ENCODE results near the gene FAM210A.
"Not testable (repeated sequence)": the region's sequence is repeated elsewhere in the genome, so short reads cannot be mapped to it uniquely, and the experiment has no call there.

Gene FAM210A

DNA sequence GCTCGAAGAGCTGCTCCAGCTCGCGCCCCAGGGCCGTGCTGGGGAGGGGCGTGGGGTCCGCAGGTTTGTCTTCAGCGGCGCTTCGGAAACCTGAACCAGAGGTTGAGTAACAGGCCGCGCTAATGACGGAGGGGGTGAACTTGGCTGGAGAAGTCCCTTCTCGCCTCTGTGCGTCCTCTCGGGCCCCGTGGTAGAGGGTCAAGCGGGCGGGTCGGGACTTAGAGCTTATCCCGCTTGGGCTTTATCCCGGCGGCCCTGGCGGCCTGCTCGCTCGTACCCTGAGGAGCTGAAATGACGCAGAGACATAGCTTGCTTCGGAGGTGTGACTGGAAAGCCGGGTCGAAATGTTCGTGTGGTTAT, 594 bp upstream of the FAM210A start:
- Mint-ChIP-seq H3K9me3 (no peaks in the 10 kb centered on the region), H3K27me3 (no peaks in the 10 kb centered on the region), H3K4me1 (peaks cover 57% of the 10 kb centered on the region), H3K27ac (ENCODE audit: low read depth) (peak overlapping the region; percentile 85), H3K4me3 (peak overlapping the region; percentile 80), H3K36me3 (ENCODE audit: insufficient read depth) (peaks cover 30% of the 10 kb centered on the region)
- DNase-seq (ENCODE audit: low spot score in 2 of 2) (peak in 1 of 2 donors; percentile 19), ATAC-seq (replicated peaks; ENCODE audit: extremely low read depth, poor library complexity, severe bottlenecking) (peak; percentile 18)

DNA sequence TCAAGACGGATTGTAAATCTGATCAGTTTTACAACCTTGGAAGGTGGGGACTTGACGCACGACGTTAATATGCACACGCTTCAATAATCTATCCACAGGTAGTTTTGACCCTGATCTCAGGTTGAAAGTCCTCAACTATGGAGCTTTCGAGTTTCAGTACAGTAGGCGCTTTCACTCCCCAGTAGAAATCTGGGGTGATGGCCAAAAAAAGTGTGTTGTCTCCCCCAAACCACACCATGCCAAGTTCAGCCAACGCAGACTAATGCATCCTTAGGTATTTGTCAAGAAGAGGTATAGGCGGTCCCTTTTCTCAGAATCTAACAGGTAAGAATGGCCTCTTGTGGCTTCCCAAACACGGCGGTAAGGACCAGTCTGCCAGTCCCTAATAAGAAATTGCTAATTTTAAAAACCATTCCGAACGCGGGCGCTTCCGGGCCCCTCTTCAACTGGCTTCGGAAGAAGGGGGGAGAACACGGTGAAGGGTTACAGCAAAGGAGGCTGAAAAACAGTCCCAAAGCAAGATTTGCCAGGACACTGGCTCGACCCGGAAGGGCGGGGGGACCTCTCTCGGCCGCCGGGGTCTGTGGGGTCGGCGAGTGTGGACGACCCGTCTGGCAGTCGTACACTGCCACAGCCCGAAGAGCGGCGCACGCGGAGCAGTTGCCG, 659 bp downstream of the FAM210A start:
- peak overlapping the region; percentile 80 for H3K4me3 Mint-ChIP-seq
- peaks cover 22% of the 10 kb centered on the region for H3K36me3 Mint-ChIP-seq (ENCODE audit: insufficient read depth)
- ATAC-seq (replicated peaks; ENCODE audit: extremely low read depth, poor library complexity, severe bottlenecking) = peak; percentile 7
- DNase-seq (ENCODE audit: low spot score in 2 of 2) = no peak
- no peaks in the 10 kb centered on the region for H3K9me3 Mint-ChIP-seq
- no peaks in the 10 kb centered on the region for H3K27me3 Mint-ChIP-seq
- peak overlapping the region; percentile 85 for H3K27ac Mint-ChIP-seq (ENCODE audit: low read depth)
- H3K4me1 Mint-ChIP-seq = peaks cover 55% of the 10 kb centered on the region

DNA sequence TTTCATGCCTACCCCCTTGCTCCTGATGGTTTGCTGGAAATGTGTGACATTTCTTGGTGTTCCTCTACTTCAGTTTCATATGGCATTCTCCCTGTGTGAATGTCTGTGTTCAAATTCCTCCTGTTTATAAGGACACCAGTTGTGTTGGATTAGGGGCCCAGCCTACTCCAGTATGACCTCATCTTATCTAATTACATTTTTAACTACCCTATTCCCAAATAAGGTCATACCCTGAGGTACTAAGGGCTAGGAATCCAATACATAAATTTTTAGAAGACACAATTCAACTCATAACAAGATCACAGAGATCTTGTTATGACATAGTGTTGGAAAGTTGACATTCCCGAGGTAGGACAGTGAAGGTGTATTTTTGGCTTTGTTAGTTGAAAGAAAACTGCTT, 5.5 kb downstream of the FAM210A start:
- H3K36me3 Mint-ChIP-seq (ENCODE audit: insufficient read depth) = peaks cover 3% of the 10 kb centered on the region
- ATAC-seq (replicated peaks; ENCODE audit: extremely low read depth, poor library complexity, severe bottlenecking) (no peak), DNase-seq (ENCODE audit: low spot score in 2 of 2) (no peak)
- peaks cover 32% of the 10 kb centered on the region for H3K4me1 Mint-ChIP-seq
- no peak overlapping the region for H3K4me3 Mint-ChIP-seq
- H3K9me3 Mint-ChIP-seq = no peaks in the 10 kb centered on the region
- H3K27me3 Mint-ChIP-seq = no peaks in the 10 kb centered on the region
- no peak overlapping the region for H3K27ac Mint-ChIP-seq (ENCODE audit: low read depth)

DNA sequence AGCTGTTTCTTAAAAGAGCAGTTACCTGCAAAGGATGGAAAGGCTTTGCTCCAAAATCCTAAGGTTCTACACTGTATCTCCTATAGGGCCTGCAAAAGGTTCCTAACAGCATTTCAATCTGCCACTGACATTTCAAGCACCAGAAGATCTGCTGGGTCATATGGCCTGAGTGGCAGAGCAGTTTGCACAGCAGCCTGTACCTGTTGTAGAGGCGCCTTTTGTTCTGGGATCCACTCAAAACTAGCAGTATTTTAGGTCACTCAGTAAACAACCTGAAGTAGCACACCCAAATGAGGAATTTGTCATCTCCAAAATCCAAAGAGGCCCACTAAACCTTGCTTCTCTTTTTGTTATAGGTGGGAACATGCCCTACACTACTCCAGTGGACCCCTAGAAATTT, 6.2 kb downstream of the FAM210A start:
- Mint-ChIP-seq H3K4me1 (peaks cover 25% of the 10 kb centered on the region), H3K36me3 (ENCODE audit: insufficient read depth) (no peaks in the 10 kb centered on the region), H3K4me3 (no peak overlapping the region), H3K27me3 (no peaks in the 10 kb centered on the region), H3K9me3 (no peaks in the 10 kb centered on the region), H3K27ac (ENCODE audit: low read depth) (no peak overlapping the region)
- no peak for ATAC-seq (replicated peaks; ENCODE audit: extremely low read depth, poor library complexity, severe bottlenecking)
- DNase-seq (ENCODE audit: low spot score in 2 of 2) = no peak

DNA sequence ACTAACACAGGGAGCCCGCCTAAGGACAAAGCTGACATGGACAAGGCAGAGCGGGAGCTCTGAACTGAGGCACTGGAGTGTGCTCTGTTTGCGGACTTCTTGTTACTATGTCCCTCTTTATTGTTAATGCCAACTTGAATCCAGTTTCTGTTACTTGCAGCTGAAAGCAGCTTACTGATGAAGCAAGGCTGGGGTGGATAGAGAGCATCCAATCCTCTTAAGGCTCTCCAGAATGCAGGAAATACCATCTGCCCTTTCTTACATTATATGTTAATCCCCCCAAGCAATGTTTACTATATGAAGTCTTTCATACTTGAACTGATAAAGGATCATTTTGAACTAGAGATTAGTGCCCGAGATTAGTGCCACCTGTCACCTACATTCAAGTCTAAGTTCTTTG, 9.4 kb downstream of the FAM210A start:
- Mint-ChIP-seq H3K36me3 (ENCODE audit: insufficient read depth) (no peaks in the 10 kb centered on the region), H3K9me3 (no peaks in the 10 kb centered on the region), H3K27ac (ENCODE audit: low read depth) (no peak overlapping the region), H3K4me1 (peaks cover 15% of the 10 kb centered on the region), H3K27me3 (no peaks in the 10 kb centered on the region), H3K4me3 (no peak overlapping the region)
- no peak for ATAC-seq (replicated peaks; ENCODE audit: extremely low read depth, poor library complexity, severe bottlenecking)
- no peak for DNase-seq (ENCODE audit: low spot score in 2 of 2)

DNA sequence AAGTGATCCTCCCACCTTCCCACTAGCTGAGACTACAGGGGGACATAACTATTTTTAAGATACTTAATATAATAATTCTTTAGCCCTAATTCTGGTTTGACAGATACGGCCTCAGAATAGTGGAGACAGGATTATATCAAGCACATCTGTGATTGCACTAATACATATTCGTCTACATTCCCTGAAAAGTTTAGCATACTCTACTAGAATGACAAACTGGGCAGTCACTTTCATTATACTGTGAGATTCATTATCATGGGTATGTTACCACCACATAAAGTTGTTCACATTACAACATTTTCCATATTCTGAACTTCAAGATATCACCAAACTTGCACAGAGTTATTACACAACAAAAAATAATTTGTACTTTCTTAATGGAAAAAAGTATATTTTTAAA, 11.0 kb downstream of the FAM210A start:
- Mint-ChIP-seq H3K4me3 (no peak overlapping the region), H3K27me3 (no peaks in the 10 kb centered on the region), H3K36me3 (ENCODE audit: insufficient read depth) (no peaks in the 10 kb centered on the region), H3K27ac (ENCODE audit: low read depth) (no peak overlapping the region), H3K4me1 (peaks cover 21% of the 10 kb centered on the region), H3K9me3 (no peaks in the 10 kb centered on the region)
- ATAC-seq (replicated peaks; ENCODE audit: extremely low read depth, poor library complexity, severe bottlenecking) = no peak
- no peak for DNase-seq (ENCODE audit: low spot score in 2 of 2)

DNA sequence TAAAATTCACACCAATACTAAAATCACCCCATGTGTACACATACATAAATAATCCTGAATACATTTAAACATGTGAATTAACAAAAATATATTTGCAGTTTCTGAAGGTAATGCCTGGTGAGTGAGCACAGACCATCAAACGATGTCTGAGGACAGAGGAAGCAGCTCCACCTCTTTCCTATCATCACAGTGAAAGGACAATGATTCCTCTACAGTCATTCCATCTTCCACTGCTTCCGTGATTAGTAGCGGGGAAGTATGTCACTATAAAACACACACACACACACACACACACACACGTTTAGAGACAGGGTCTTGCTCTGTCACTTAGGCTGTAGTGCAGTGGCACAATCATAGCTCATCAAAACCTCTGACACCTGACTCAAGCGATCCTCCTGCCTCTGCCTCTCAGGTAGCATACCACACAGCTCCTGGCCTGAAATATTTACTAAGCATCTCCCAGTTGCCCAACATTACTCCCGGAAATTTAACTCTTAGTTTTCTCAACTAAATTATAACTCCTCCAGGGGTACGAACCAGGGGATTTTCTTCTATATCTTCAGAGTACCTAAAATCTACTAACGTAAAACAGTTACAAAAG, 12.8 kb downstream of the FAM210A start:
- Mint-ChIP-seq H3K4me3 (no peak overlapping the region), H3K36me3 (ENCODE audit: insufficient read depth) (no peaks in the 10 kb centered on the region), H3K27me3 (no peaks in the 10 kb centered on the region), H3K4me1 (peaks cover 33% of the 10 kb centered on the region), H3K9me3 (no peaks in the 10 kb centered on the region), H3K27ac (ENCODE audit: low read depth) (no peak overlapping the region)
- ATAC-seq (replicated peaks; ENCODE audit: extremely low read depth, poor library complexity, severe bottlenecking) (no peak), DNase-seq (ENCODE audit: low spot score in 2 of 2) (no peak)

DNA sequence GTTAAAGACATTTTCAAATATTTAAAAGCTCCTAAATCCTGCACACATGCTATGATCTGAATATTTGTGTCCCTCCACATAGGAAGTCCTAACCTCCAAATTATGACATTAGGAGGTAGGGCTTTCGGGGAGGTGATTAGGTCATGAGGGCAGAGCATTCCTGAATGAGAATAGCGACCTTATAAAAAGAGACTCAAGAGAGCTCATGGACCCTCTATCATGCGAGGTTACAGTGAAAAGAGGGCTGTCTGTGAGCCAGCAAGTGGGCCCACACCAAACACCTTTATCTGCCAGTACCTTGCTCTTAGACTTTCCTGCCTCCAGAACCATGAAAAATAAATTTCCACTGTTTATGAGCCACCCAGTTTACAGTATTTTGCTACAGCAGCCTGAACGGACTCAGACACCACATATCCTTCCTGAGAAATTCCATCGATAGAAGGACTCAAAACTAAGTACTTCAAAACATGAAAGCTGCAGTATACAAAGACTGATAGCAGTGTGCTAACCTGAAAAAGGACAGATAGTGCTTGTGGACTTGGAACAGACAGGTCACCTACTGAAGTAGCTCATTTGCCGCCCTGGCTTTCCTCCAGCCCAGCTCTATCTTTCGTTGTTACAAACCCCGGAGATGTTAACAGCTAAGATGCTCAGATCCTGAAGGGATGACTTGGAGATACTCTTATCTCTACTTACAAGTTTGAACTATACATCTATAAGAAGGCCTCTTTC, 13.8 kb downstream of the FAM210A start:
- Mint-ChIP-seq H3K4me1 (peaks cover 38% of the 10 kb centered on the region), H3K9me3 (no peaks in the 10 kb centered on the region), H3K36me3 (ENCODE audit: insufficient read depth) (no peaks in the 10 kb centered on the region)

DNA sequence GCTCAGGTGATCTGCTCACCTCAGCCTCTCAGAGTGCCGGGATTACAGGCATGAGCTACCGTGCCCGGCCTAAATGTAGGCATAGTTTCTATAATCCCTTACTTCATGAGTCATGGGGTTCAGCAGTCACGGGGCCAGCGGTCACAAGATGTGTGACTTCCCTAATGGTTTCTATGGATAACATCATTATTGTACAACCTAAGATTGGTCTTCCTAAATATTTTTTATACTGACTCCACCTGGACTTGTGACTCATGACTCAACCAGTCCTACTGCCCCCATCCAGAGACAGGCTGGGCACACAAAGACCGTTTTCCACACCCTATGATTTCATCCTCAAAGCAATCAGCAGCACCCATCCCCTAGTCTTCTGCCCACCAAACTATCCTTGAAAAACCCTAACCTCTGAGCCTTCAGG, 15.9 kb downstream of the FAM210A start:
- DNase-seq (ENCODE audit: low spot score in 2 of 2) = no peak
- Mint-ChIP-seq H3K9me3 (no peaks in the 10 kb centered on the region), H3K4me1 (peaks cover 38% of the 10 kb centered on the region)

More for the DNA sequence above, 13.8 kb downstream of the FAM210A start:
- Mint-ChIP-seq H3K27me3 (no peaks in the 10 kb centered on the region), H3K27ac (ENCODE audit: low read depth) (no peak overlapping the region), H3K4me3 (no peak overlapping the region)
- no peak for DNase-seq (ENCODE audit: low spot score in 2 of 2)
- no peak for ATAC-seq (replicated peaks; ENCODE audit: extremely low read depth, poor library complexity, severe bottlenecking)

DNA sequence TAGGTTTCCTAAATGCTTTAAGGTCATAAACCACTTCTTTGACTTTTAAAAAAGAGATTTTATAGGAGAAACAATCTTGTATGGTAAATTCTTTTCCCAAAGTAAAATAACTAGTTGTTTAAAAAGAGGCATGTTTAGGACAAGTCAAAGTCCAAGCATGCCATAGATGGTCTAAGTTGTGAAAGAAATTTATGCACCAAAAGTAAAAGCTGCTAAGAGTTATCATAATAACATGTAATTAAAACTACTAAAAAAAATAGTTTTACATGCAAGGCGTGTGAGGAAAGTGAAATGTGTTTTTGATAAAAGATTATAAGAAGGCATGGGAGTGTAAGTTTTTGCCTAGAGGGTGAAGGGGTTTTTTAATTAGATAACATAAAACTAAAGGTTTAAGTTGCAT, 22.5 kb downstream of the FAM210A start:
- no peak overlapping the region for H3K4me3 Mint-ChIP-seq
- H3K36me3 Mint-ChIP-seq (ENCODE audit: insufficient read depth) = peaks cover 1% of the 10 kb centered on the region
- peaks cover 12% of the 10 kb centered on the region for H3K4me1 Mint-ChIP-seq
- no peak for DNase-seq (ENCODE audit: low spot score in 2 of 2)
- no peaks in the 10 kb centered on the region for H3K9me3 Mint-ChIP-seq
- H3K27me3 Mint-ChIP-seq = no peaks in the 10 kb centered on the region
- no peak overlapping the region for H3K27ac Mint-ChIP-seq (ENCODE audit: low read depth)
- ATAC-seq (replicated peaks; ENCODE audit: extremely low read depth, poor library complexity, severe bottlenecking) = no peak

More for the DNA sequence above, 15.9 kb downstream of the FAM210A start:
- Mint-ChIP-seq H3K36me3 (ENCODE audit: insufficient read depth) (no peaks in the 10 kb centered on the region), H3K27me3 (no peaks in the 10 kb centered on the region), H3K4me3 (no peak overlapping the region), H3K27ac (ENCODE audit: low read depth) (no peak overlapping the region)
- ATAC-seq (replicated peaks; ENCODE audit: extremely low read depth, poor library complexity, severe bottlenecking) = no peak

DNA sequence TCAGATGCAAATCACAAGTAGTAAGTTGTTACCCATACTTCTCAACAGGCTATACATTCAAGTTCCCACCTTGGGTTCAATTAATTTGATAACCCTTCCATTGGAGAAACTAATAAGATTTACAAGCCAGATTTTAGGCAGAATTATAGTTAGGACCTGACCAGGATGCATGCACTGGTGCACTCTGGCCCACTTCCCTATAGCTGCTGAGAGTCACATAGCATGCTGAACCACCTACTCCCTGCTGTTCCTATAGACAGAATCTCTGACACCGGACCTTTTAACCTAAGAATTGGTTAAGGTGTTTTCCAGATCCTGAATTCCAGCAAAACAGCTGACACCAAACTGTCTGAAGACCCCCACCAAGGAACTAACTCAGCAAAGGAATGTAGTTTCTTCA, 26.2 kb downstream of the FAM210A start:
- no peak for DNase-seq (ENCODE audit: low spot score in 2 of 2)
- Mint-ChIP-seq H3K36me3 (ENCODE audit: insufficient read depth) (peaks cover 1% of the 10 kb centered on the region), H3K27ac (ENCODE audit: low read depth) (no peak overlapping the region), H3K27me3 (no peaks in the 10 kb centered on the region), H3K4me1 (peaks cover 20% of the 10 kb centered on the region), H3K4me3 (no peak overlapping the region), H3K9me3 (no peaks in the 10 kb centered on the region)
- ATAC-seq (replicated peaks; ENCODE audit: extremely low read depth, poor library complexity, severe bottlenecking) = no peak

DNA sequence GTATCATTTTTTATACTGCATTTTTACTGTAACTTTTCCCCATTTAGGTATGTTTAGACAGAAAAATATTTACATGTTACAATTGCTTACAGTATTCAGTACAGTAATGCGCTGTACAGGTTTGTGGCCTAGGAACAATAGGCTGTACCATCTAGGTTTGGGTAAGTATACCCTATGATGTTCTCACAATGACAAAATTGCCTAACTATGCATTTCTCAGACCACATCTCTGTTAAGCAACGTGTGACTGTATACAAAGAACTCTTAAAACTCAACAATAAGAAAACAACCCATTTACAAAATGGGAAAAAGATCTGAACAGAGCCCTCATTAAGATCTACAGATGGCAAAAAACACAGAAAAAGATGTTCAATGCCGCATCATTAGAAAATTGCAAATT, 29.4 kb downstream of the FAM210A start:
- no peak overlapping the region for H3K27ac Mint-ChIP-seq (ENCODE audit: low read depth)
- peaks cover 42% of the 10 kb centered on the region for H3K4me1 Mint-ChIP-seq
- ATAC-seq (replicated peaks; ENCODE audit: extremely low read depth, poor library complexity, severe bottlenecking) (no peak), DNase-seq (ENCODE audit: low spot score in 2 of 2) (no peak)
- no peaks in the 10 kb centered on the region for H3K27me3 Mint-ChIP-seq
- H3K36me3 Mint-ChIP-seq (ENCODE audit: insufficient read depth) = no peaks in the 10 kb centered on the region
- peaks cover 6% of the 10 kb centered on the region for H3K9me3 Mint-ChIP-seq
- H3K4me3 Mint-ChIP-seq = no peak overlapping the region

DNA sequence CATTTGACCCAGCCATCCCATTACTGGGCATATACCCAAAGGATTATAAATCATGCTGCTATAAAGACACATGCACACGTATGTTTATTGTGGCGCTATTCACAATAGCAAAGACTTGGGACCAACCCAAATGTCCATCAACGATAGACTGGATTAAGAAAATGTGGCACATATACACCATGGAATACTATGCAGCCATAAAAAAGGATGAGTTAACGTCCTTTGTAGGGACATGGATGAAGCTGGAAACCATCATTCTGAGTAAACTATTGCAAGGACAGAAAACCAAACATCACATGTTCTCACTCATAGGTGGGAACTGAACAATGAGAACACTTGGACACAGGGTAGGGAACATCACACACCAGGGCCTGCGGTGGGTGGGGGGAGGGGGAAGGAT, 31.0 kb downstream of the FAM210A start:
- not testable (repeated sequence) for H3K9me3 Mint-ChIP-seq; H3K27ac Mint-ChIP-seq (ENCODE audit: low read depth); H3K4me3 Mint-ChIP-seq; H3K36me3 Mint-ChIP-seq (ENCODE audit: insufficient read depth); ATAC-seq (replicated peaks; ENCODE audit: extremely low read depth, poor library complexity, severe bottlenecking); DNase-seq (ENCODE audit: low spot score in 2 of 2); H3K27me3 Mint-ChIP-seq
- peaks cover 56% of the 10 kb centered on the region for H3K4me1 Mint-ChIP-seq

Measured in central memory CD8-positive, alpha-beta T cell (primary cell).